ENCODE results near the gene MLYCD.
A peak's percentile ranks its signal among the peaks of the same experiment; 100 is the strongest.

The MLYCD gene

GRCh38 chr16:83954577-83955016, 55.7 kb downstream of the MLYCD start:
- H3K27me3 ChIP-seq (replicated peaks): no peaks in the 10 kb centered on the region
- TF ChIP-seq, protein P1, sequence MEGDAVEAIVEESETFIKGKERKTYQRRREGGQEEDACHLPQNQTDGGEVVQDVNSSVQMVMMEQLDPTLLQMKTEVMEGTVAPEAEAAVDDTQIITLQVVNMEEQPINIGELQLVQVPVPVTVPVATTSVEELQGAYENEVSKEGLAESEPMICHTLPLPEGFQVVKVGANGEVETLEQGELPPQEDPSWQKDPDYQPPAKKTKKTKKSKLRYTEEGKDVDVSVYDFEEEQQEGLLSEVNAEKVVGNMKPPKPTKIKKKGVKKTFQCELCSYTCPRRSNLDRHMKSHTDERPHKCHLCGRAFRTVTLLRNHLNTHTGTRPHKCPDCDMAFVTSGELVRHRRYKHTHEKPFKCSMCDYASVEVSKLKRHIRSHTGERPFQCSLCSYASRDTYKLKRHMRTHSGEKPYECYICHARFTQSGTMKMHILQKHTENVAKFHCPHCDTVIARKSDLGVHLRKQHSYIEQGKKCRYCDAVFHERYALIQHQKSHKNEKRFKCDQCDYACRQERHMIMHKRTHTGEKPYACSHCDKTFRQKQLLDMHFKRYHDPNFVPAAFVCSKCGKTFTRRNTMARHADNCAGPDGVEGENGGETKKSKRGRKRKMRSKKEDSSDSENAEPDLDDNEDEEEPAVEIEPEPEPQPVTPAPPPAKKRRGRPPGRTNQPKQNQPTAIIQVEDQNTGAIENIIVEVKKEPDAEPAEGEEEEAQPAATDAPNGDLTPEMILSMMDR (IDR thresholded peaks at IDR 0.05; ENCODE audit: low read depth, low read length, missing control alignments): peak; percentile 22
- H3K36me3 ChIP-seq (replicated peaks): peaks cover 3% of the 10 kb centered on the region
- peak; percentile 64 for DNase-seq
- H3K4me3 ChIP-seq (ENCODE audit: low read depth, low read length): no peak overlapping the region
- H3K27ac ChIP-seq: no peak overlapping the region
- in situ Hi-C loops (cut with HindIII; ENCODE audit: low pct_ligation_motif_present, low sequenced_read_pairs): no loop called here

DNA sequence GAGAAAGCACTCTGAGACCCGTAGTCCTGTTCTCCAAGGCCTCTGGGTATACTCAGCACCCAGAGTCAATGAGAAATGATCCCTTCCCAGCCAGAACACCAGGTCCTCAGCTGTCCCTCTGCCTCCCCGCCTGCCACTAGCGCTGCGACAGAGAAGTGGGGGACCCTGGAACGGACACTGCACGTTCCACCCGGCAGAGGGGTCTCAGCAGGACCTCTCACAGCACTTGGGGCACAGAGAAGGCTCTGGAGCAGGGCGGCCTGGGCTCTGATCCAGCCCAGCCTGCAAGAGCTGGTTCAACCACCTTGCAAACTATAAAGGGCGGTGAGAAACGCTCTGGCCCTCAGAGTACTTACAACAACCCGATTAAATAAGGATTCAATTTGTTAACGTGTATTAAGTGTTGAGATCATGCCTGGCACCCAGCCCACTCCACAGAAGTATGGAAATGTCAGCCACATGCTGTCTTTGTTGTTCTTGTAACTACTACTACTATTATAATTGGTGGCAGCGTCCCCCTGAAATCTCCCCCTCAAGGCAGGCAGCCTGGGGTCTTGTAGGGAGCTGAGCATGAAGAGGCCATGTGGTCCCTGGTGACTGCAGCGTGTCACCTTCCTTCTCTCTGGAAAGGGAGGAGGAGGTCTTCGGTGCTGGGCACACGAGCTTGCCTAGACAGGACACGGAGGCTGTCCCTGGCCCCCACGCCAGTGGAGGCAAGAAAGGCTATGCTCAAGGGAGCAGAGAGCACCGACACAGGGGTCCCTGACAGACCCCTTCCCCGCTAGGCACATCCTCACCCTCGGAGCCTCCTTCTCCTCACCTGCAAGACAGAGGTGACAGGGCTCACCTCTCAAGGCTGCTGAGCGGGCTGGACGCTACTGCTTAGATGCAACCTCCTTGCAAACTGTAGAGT, 56.6 kb downstream of the MLYCD start:
- Histone ChIP-seq H3K4me3 (ENCODE audit: low read depth, low read length) (no peak overlapping the region), H3K27ac (no peak overlapping the region), H3K36me3 (replicated peaks) (peaks cover 8% of the 10 kb centered on the region), H3K27me3 (replicated peaks) (no peaks in the 10 kb centered on the region)
- in situ Hi-C loops (cut with HindIII; ENCODE audit: low pct_ligation_motif_present, low sequenced_read_pairs): no loop called here
- TF ChIP-seq, protein P1 (IDR thresholded peaks at IDR 0.05; ENCODE audit: low read depth, low read length, missing control alignments): no peak
- peak; percentile 55 for DNase-seq

DNA sequence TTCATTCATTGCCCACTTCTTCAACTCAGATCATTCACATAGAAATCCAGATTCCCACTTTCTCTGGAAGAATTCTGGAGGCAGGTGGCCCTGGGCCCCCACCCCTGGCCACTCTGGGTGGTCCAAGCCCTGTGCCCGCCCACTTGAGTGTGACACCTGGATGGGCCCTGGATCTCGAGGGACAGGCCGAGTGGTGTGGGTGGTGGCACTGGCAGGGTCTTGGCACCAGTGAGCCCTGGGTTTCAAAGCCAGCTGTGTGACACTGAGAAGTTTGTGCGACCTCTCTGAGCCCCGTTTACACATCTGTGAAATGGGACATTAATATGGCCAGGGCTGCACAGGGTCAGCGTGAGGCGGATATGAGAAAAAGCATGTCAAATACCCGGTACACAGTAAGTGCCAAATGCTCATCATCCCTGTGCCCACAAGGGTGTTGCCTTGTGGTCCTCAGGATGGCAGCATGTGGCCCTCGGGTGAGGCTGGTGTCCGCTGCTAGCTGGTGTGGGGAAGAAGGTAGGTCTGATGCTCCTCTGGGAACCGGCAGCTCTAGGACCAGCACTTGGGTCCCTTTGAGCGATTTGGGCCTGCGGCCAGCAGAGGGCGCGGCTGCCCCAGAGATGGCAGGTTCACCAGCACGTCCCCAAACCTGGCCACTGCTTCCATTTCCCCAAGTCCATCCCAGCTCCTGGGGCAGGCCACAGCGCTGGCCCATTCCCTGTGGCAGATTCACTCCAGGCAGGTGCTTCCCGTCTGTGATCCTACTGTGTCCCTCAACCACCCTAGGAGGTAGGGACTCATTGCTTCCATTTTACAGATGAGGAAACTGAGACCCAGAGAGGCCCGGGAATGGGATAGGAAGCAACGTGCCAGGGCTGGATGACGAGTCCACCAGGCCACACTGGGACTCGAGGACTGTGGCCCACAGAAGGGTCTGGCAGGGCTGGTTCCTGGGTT, 57.7 kb downstream of the MLYCD start:
- in situ Hi-C loops (cut with HindIII; ENCODE audit: low pct_ligation_motif_present, low sequenced_read_pairs): no loop called here
- TF ChIP-seq, protein P1 (IDR thresholded peaks at IDR 0.05; ENCODE audit: low read depth, low read length, missing control alignments): peak; percentile 93
- H3K36me3 ChIP-seq (replicated peaks): peaks cover 15% of the 10 kb centered on the region
- H3K27ac ChIP-seq: no peak overlapping the region
- peak; percentile 62 for DNase-seq
- no peak overlapping the region for H3K4me3 ChIP-seq (ENCODE audit: low read depth, low read length)
- H3K27me3 ChIP-seq (replicated peaks): no peaks in the 10 kb centered on the region

GRCh38 chr16:83957296-83957855, 58.5 kb downstream of the MLYCD start:
- Histone ChIP-seq H3K36me3 (replicated peaks) (peaks cover 15% of the 10 kb centered on the region), H3K27me3 (replicated peaks) (no peaks in the 10 kb centered on the region), H3K4me3 (ENCODE audit: low read depth, low read length) (no peak overlapping the region), H3K27ac (no peak overlapping the region)
- no peak for DNase-seq
- in situ Hi-C loops (cut with HindIII; ENCODE audit: low pct_ligation_motif_present, low sequenced_read_pairs): no loop called here
- TF ChIP-seq, protein P1 (IDR thresholded peaks at IDR 0.05; ENCODE audit: low read depth, low read length, missing control alignments): no peak

DNA sequence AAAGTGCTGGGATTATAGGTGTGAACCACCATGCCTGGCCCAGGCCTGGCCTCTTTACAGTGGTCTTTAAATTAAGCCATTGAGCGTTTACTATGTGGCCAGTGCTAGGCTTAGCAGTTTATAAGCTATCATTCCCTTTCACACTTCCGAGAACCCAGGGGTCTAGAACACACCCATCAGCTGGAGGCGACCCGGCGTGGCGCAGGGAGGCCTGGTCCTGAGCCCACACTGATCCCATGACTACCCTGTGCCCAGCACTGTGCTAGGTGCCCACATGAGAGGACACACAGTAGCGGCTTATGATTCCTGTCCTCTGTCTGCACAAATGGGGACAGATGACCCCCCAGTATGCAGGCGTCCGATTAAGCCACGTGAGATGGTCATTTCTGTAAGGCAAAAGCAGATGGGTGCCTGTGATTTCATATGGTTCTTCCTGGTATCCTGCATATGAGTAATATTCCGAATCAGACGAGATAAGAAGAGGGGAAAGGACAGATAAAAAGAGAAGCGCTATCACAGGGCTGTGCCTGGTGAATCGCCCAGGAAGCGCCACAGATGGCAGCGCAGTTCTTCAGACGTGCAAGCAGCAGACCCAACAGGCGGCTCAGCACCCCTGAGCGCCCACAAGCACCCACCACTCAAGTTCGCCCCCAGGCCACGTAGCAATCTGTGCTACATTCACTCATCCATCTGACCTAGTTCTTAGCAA, 59.4 kb downstream of the MLYCD start:
- peak; percentile 16 for DNase-seq
- TF ChIP-seq, protein P1 (IDR thresholded peaks at IDR 0.05; ENCODE audit: low read depth, low read length, missing control alignments): no peak
- no peaks in the 10 kb centered on the region for H3K27me3 ChIP-seq (replicated peaks)
- in situ Hi-C loops (cut with HindIII; ENCODE audit: low pct_ligation_motif_present, low sequenced_read_pairs): no loop called here
- H3K36me3 ChIP-seq (replicated peaks): peaks cover 17% of the 10 kb centered on the region
- no peak overlapping the region for H3K4me3 ChIP-seq (ENCODE audit: low read depth, low read length)
- no peak overlapping the region for H3K27ac ChIP-seq
